ENCODE measurements around the gene SMAD7. TPM values are rescaled to one million over a fixed set of nuclear protein-coding genes. Genes with fewer than 3 reads are reported as not detected.

The SMAD7 gene
- total RNA-seq, 4 donors from 2014 or later: 19.6 to 23.9 (median 20.7) TPM

DNA sequence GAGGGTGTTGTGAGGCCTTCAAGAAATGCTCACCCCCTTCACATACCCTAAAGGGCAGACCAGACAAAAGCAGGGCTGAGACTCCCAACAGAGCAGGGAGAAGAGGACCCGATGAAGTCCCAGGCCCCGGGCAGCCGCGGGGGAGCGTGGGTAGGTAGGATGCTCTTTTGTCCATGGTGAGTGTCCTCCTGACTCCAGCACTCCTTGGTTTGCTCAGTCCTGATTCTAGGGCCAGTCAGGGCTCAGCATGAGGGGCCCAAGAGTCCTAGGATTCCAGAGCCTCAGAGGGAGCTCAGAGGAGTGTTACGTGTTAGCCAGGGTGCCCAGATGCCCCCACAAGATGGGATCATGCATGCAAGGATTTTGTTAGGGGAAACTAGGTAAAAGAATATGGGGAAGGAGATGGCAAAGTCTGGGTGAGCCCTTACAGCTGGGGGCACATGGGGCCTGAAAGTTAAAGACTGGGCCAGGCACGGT, 64.8 kb downstream of the SMAD7 start:
- 94 to 95% methylated on average over 7 of the region's 7 CpGs for whole genome bisulfite sequencing, 2 donors
- TF ChIP-seq POLR2A (IDR thresholded peaks at IDR 0.05): no peak
- TF ChIP-seq, protein P1, sequence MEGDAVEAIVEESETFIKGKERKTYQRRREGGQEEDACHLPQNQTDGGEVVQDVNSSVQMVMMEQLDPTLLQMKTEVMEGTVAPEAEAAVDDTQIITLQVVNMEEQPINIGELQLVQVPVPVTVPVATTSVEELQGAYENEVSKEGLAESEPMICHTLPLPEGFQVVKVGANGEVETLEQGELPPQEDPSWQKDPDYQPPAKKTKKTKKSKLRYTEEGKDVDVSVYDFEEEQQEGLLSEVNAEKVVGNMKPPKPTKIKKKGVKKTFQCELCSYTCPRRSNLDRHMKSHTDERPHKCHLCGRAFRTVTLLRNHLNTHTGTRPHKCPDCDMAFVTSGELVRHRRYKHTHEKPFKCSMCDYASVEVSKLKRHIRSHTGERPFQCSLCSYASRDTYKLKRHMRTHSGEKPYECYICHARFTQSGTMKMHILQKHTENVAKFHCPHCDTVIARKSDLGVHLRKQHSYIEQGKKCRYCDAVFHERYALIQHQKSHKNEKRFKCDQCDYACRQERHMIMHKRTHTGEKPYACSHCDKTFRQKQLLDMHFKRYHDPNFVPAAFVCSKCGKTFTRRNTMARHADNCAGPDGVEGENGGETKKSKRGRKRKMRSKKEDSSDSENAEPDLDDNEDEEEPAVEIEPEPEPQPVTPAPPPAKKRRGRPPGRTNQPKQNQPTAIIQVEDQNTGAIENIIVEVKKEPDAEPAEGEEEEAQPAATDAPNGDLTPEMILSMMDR (IDR thresholded peaks at IDR 0.05): no peak
- H3K4me3 ChIP-seq (ENCODE audit: low read depth, poor library complexity, severe bottlenecking): no peak overlapping the region
- peak in 1 of 2 donors; percentile 80 for DNase-seq (ENCODE audit: low spot score in 2 of 2)
- intact Hi-C loops (cut with DNase I; ENCODE audit: low total_unique reads): no loop called here

DNA sequence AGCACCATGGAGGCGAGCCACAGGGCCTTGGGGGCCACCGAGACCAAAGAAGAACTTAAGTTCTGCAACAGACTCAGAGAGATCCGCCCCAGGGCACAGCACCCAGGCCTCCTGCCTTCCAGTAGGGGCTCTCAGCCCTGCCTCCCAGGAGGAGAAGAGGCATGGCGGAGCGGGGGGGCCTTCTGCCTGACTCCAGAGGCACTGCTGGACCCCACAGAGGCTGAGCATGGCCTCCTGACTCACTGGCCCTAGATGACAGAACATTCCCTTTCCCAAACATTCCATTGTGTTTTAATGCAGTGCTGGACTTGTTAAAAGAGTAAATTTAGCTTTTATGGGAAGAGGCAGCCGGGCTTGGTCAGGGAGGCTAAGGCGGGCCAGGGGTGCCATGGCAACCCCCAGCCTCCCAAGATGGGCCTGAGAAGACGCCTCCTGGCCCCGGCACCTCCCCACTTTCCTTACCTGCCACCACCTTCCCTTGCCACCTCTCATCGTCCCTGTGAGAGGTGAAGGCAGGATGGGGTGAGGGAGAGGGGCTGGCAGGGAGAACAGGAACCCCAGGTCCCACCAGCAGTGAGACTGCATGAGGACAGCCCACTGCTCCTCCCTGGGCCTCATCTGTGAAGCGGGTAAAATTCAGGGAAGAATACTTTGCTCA, 65.4 kb downstream of the SMAD7 start:
- H3K4me3 ChIP-seq (ENCODE audit: low read depth, poor library complexity, severe bottlenecking): no peak overlapping the region
- peak in 1 of 2 donors; percentile 67 for DNase-seq (ENCODE audit: low spot score in 2 of 2)
- intact Hi-C loops (cut with DNase I; ENCODE audit: low total_unique reads): no loop called here
- TF ChIP-seq, protein P1 (IDR thresholded peaks at IDR 0.05): no peak
- TF ChIP-seq POLR2A (IDR thresholded peaks at IDR 0.05): no peak
- 85 to 86% methylated on average over 11 of the region's 11 CpGs for WGBS, 2 donors

DNA sequence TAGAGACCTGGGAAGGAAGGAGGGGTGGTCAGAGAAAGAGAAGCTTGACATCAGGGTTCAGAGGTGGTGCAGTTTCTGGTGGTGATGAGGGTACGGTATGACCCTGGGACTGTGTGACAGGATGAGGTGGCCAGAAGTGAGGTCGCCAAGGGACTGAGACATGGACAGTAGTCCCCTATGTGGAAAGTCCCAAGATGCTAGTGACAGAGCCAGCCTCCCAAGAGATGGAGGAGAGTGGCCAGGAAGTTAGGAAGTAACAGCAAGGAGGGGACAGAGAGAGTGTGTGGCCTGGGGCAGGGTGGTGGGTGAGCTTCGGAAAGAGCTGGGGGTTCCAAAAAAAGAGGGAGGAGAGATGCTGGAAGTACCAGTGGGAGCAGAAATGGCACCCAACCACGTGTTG, 66.0 kb downstream of the SMAD7 start:
- intact Hi-C loops (cut with DNase I; ENCODE audit: low total_unique reads): no loop called here
- WGBS, 2 donors: 75 to 82% methylated on average over 4 of the region's 4 CpGs
- no peak overlapping the region for H3K4me3 ChIP-seq (ENCODE audit: low read depth, poor library complexity, severe bottlenecking)
- DNase-seq (ENCODE audit: low spot score in 2 of 2): peak in 1 of 2 donors; percentile 25
- TF ChIP-seq, protein P1 (IDR thresholded peaks at IDR 0.05): no peak
- no peak for TF ChIP-seq POLR2A (IDR thresholded peaks at IDR 0.05)

DNA sequence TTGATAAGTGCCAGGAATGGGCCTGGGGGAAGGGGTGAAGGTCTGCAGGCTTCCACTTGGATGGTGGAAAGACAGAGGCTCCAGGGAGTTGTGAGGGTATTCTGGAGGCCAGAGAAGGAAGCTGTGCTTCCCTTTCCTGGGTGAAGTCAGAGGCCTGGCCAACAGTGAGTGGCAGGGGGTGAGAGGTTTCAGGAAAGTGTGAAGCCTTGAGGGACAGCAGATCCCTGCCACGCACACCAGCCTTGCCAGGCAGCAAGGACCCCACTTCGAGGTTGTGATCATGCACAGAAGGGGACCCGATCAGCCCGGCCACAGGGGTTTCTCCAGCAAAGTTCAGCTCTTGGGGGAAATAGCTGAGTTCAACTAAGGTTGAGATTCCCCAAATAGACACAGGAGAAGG, 66.5 kb downstream of the SMAD7 start:
- intact Hi-C loops (cut with DNase I; ENCODE audit: low total_unique reads): no loop called here
- TF ChIP-seq, protein P1 (IDR thresholded peaks at IDR 0.05): no peak
- no peak for TF ChIP-seq POLR2A (IDR thresholded peaks at IDR 0.05)
- 90 to 94% methylated on average over 4 of the region's 4 CpGs for WGBS, 2 donors
- H3K4me3 ChIP-seq (ENCODE audit: low read depth, poor library complexity, severe bottlenecking): no peak overlapping the region
- DNase-seq (ENCODE audit: low spot score in 2 of 2): peak in 1 of 2 donors; percentile 82

DNA sequence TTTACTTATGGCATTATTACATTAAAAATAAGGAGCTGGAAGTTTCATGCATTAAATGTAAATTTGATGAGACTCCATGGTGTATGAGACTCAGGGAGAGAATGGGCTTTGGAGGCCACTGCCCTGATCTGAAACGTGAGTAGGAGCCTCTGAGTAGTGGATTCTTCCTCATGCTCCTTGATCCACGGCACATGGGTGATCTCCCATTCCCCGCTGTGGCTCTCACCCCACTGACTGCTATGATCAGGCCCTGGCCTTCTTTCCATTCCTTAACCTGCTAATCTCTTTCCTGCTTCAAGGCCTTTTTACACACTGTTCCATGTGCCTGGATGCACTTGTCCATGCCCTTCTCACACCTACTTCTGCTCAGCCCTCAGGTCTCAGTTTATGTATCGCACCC, 68.4 kb downstream of the SMAD7 start:
- DNase-seq (ENCODE audit: low spot score in 2 of 2): peak in 1 of 2 donors; percentile 57
- intact Hi-C loops (cut with DNase I; ENCODE audit: low total_unique reads): no loop called here
- WGBS, 2 donors: 94 to 95% methylated on average over 4 of the region's 4 CpGs
- no peak for TF ChIP-seq POLR2A (IDR thresholded peaks at IDR 0.05)
- TF ChIP-seq, protein P1 (IDR thresholded peaks at IDR 0.05): no peak
- no peak overlapping the region for H3K4me3 ChIP-seq (ENCODE audit: low read depth, poor library complexity, severe bottlenecking)

DNA sequence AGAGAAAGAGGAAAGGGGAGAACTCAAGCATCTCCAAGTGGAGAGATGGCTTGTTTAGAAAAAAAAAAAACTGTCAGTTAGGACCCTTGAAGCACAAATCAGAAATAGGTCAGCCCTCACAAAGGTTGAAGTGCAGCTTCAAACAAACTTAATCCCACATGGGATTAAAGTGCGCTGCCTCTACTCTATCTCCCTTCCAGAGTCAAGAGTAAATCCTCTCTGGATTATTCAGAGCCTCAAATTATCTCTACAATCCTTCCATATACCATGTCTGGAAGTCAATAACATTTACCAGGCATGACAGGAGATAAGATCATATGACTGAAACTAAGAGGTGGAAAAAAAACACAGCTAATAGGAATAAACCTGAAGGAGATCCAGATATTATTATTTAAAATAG, 69.8 kb downstream of the SMAD7 start:
- intact Hi-C loops (cut with DNase I; ENCODE audit: low total_unique reads): no loop called here
- H3K4me3 ChIP-seq (ENCODE audit: low read depth, poor library complexity, severe bottlenecking): no peak overlapping the region
- no peak for DNase-seq (ENCODE audit: low spot score in 2 of 2)
- TF ChIP-seq, protein P1 (IDR thresholded peaks at IDR 0.05): no peak
- no peak for TF ChIP-seq POLR2A (IDR thresholded peaks at IDR 0.05)
- WGBS, 2 donors: 92 to 96% methylated on average over 1 of the region's 1 CpG

All from lower leg skin (tissue), 4 donors.